Neuronal stem cell (in vitro differentiated cells): ENCODE data around the gene SYPL2.

Experiments
- DNase-seq: peaks from one replicate; pipeline ENCODE4 v3.0.0-alpha.2; 2013; ENCODE audit warnings: low spot score
- H2AFZ ChIP-seq: one replicate; pipeline ENCODE4 v1.6.1; 2013; ENCODE audit warnings: mild to moderate bottlenecking, low read length, inconsistent platforms
- H2AK5ac ChIP-seq: 2 replicates; pipeline ENCODE4 v1.6.1; 2013; ENCODE audit warnings: low read depth, mild to moderate bottlenecking, inconsistent platforms, low read length, moderate library complexity, mixed read lengths
- H2BK120ac ChIP-seq: 2 replicates; pipeline ENCODE4 v1.6.1; 2013; ENCODE audit warnings: low read depth, mild to moderate bottlenecking, inconsistent platforms, low read length, moderate library complexity, mixed read lengths
- H2BK12ac ChIP-seq: one replicate; pipeline ENCODE4 v1.6.1; 2013; ENCODE audit warnings: low read length, inconsistent platforms
- H2BK15ac ChIP-seq: 2 replicates; pipeline ENCODE4 v1.6.1; 2013; ENCODE audit warnings: mild to moderate bottlenecking, low read length, inconsistent platforms, mixed read lengths
- H2BK5ac ChIP-seq: one replicate; pipeline ENCODE4 v1.6.1; 2013; ENCODE audit warnings: inconsistent platforms, mild to moderate bottlenecking, low read length, moderate library complexity
- H3K14ac ChIP-seq: one replicate; pipeline ENCODE4 v1.6.1; 2013; ENCODE audit warnings: low read length, inconsistent platforms
- H3K18ac ChIP-seq: 2 replicates; pipeline ENCODE4 v1.6.1; 2013; ENCODE audit warnings: low read length, inconsistent platforms
- H3K23ac ChIP-seq: 2 replicates; pipeline ENCODE4 v1.6.1; 2013; ENCODE audit warnings: low read depth, mild to moderate bottlenecking, mixed read lengths, low read length, inconsistent platforms; ENCODE audit not compliant: poor library complexity
- H3K27ac ChIP-seq: replicated peaks from 3 replicates; pipeline ENCODE4 v1.5.1; 2013; ENCODE audit warnings: low read length, inconsistent platforms
- H3K27me3 ChIP-seq, 3 experiments: 2 replicates each; pipeline ENCODE4 v1.6.1; 2013; ENCODE audit warnings: low read length in 3 of 3, mild to moderate bottlenecking in 2 of 3, inconsistent platforms in 1 of 3, low read depth in 1 of 3, mixed read lengths in 1 of 3, moderate library complexity in 1 of 3; ENCODE audit not compliant: control insufficient read depth in 3 of 3, insufficient read depth in 3 of 3
- H3K36me3 ChIP-seq, 2 donors: replicated peaks in 1 of 2; 2 replicates each; pipeline ENCODE4 v1.6.1; 2013; ENCODE audit warnings: low read length in 2 of 2; ENCODE audit not compliant: control insufficient read depth in 2 of 2, insufficient read depth in 2 of 2
- H3K4ac ChIP-seq: 2 replicates; pipeline ENCODE4 v1.6.1; 2013; ENCODE audit warnings: inconsistent platforms, mild to moderate bottlenecking, low read length, moderate library complexity
- H3K4me1 ChIP-seq, 2 donors: 1 replicate in 1 of 2; 2 replicates in 1 of 2; pipeline ENCODE4 v1.6.1; 2013; ENCODE audit warnings: low read length in 2 of 2, low read depth in 1 of 2; ENCODE audit not compliant: control insufficient read depth in 2 of 2, insufficient read depth in 1 of 2
- H3K4me2 ChIP-seq: one replicate; pipeline ENCODE4 v1.6.1; 2013; ENCODE audit warnings: mild to moderate bottlenecking, low read length, inconsistent platforms; ENCODE audit not compliant: insufficient read depth, poor library complexity, severe bottlenecking
- H3K4me3 ChIP-seq, 2 donors: 2 replicates each; pipeline ENCODE4 v1.5.1; 2013; ENCODE audit warnings: low read length in 2 of 2, mild to moderate bottlenecking in 2 of 2, inconsistent platforms in 1 of 2, moderate library complexity in 1 of 2
- H3K79me1 ChIP-seq: one replicate; pipeline ENCODE4 v1.6.1; 2013; ENCODE audit warnings: low read depth, mild to moderate bottlenecking, inconsistent platforms, low read length, moderate library complexity
- H3K9ac ChIP-seq: one replicate; pipeline ENCODE4 v1.6.1; 2013; ENCODE audit warnings: mild to moderate bottlenecking, low read depth, low read length, inconsistent platforms; ENCODE audit not compliant: poor library complexity
- H3K9me3 ChIP-seq, 2 donors: replicated peaks in 1 of 2; 2 replicates each; pipeline versions ENCODE3 to v1.6.1; 2013; ENCODE audit warnings: low read length in 2 of 2, mild to moderate bottlenecking in 2 of 2, inconsistent platforms in 1 of 2, low read depth in 1 of 2, mixed read lengths in 1 of 2, moderate library complexity in 1 of 2; ENCODE audit not compliant: control insufficient read depth in 2 of 2, insufficient read depth in 1 of 2
- H4K8ac ChIP-seq: one replicate; pipeline ENCODE4 v1.6.1; 2013; ENCODE audit warnings: low read depth, mild to moderate bottlenecking, inconsistent platforms, low read length, moderate library complexity
- H4K91ac ChIP-seq: one replicate; pipeline ENCODE4 v1.6.1; 2013; ENCODE audit warnings: low read length, low read depth, mild to moderate bottlenecking, inconsistent platforms; ENCODE audit not compliant: poor library complexity
- WGBS, 2 donors: extraction: QIAGEN DNeasy Blood & Tissue Kit; methylation state at CpG; one replicate each; pipeline ENCODE4 v1.1.7; 2013; ENCODE audit warnings: missing lambda C conversion rate in 2 of 2, mixed read lengths in 1 of 2; ENCODE audit not compliant: insufficient read length in 2 of 2, insufficient replicate concordance in 1 of 2; ENCODE audit errors: extremely low coverage in 2 of 2; 5-methylcytosine and 5-hydroxymethylcytosine counted together

Gene SYPL2

GRCh38 chr1:109484519-109484975 lies 18.2 kb downstream of the SYPL2 start:
- Histone ChIP-seq H3K4me1 (peaks cover 10 to 12% of the 10 kb centered on the region in 2 donors), H3K14ac (peak overlapping the region; percentile 73), H3K18ac (peak overlapping the region; percentile 93), H3K4me3 (peak overlapping the region; percentile 88 to 98), H4K8ac (peak overlapping the region; percentile 70), H3K4me2 (peak overlapping the region; percentile 97), H3K9me3 (no peaks in the 10 kb centered on the region), H3K4ac (no peak overlapping the region), H3K9ac (peak overlapping the region; percentile 96), H3K27me3 (peaks cover 0 to 29% (median 6%) of the 10 kb centered on the region in 3 experiments), H4K91ac (peak overlapping the region; percentile 93), H3K27ac (no peak overlapping the region), H2AK5ac (peak overlapping the region; percentile 72), H3K23ac (peak overlapping the region; percentile 98), H3K79me1 (peaks cover 2% of the 10 kb centered on the region), H2BK15ac (peak overlapping the region; percentile 83), H2BK5ac (peak overlapping the region; percentile 77), H2BK120ac (no peak overlapping the region), H3K36me3 (peaks cover 7 to 35% of the 10 kb centered on the region in 2 donors), H2AFZ (peak overlapping the region; percentile 100), H2BK12ac (no peak overlapping the region)
- no peak for DNase-seq
- WGBS, 2 donors = no CpG with 5 or more reads among the region's 15 CpGs

- Histone ChIP-seq H4K91ac (no peak overlapping the region), H3K36me3 (peaks cover 7 to 39% of the 10 kb centered on the region in 2 donors), H3K4me3 (peak overlapping the region in 1 of 2 donors; percentile 98), H2BK15ac (no peak overlapping the region), H4K8ac (no peak overlapping the region), H3K18ac (no peak overlapping the region), H3K14ac (no peak overlapping the region), H3K27me3 (peaks cover 0 to 24% (median 6%) of the 10 kb centered on the region in 3 experiments), H2AK5ac (no peak overlapping the region), H3K79me1 (peaks cover 2% of the 10 kb centered on the region), H3K27ac (no peak overlapping the region), H3K4ac (no peak overlapping the region), H3K9me3 (no peaks in the 10 kb centered on the region), H3K23ac (no peak overlapping the region), H3K4me2 (peak overlapping the region; percentile 97), H3K9ac (no peak overlapping the region), H3K4me1 (peaks cover 10 to 12% of the 10 kb centered on the region in 2 donors), H2BK12ac (no peak overlapping the region), H2BK120ac (no peak overlapping the region), H2BK5ac (peak overlapping the region; percentile 77), H2AFZ (peak overlapping the region; percentile 100)
- no peak for DNase-seq
- no CpG with 5 or more reads among the region's 3 CpGs for WGBS, 2 donors
Observed at GRCh38 chr1:109485001-109485400, 18.7 kb downstream of the SYPL2 start.

GRCh38 chr1:109487261-109487660 lies 20.9 kb downstream of the SYPL2 start:
- Histone ChIP-seq H3K9me3 (no peaks in the 10 kb centered on the region), H3K4me2 (no peak overlapping the region), H4K8ac (no peak overlapping the region), H3K23ac (no peak overlapping the region), H3K36me3 (peaks cover 17 to 60% of the 10 kb centered on the region in 2 donors), H3K14ac (no peak overlapping the region), H3K27ac (no peak overlapping the region), H3K27me3 (peaks cover 0 to 4% (median 3%) of the 10 kb centered on the region in 3 experiments), H4K91ac (no peak overlapping the region), H2AK5ac (no peak overlapping the region), H3K18ac (no peak overlapping the region), H3K9ac (no peak overlapping the region), H2BK15ac (no peak overlapping the region), H3K4me3 (no peak overlapping the region), H3K4ac (no peak overlapping the region), H3K79me1 (peaks cover 2% of the 10 kb centered on the region), H2BK120ac (no peak overlapping the region), H2BK5ac (no peak overlapping the region), H2AFZ (no peak overlapping the region), H3K4me1 (peaks cover 10 to 12% of the 10 kb centered on the region in 2 donors), H2BK12ac (no peak overlapping the region)
- WGBS, 2 donors = no CpG with 5 or more reads among the region's 5 CpGs
- DNase-seq = no peak

GRCh38 chr1:109488201-109488600 lies 21.9 kb downstream of the SYPL2 start:
- H3K27ac ChIP-seq = no peak overlapping the region
- no peak overlapping the region for H2AFZ ChIP-seq
- H3K4me3 ChIP-seq = no peak overlapping the region
- H4K8ac ChIP-seq = no peak overlapping the region
- H2BK120ac ChIP-seq = no peak overlapping the region
- no peak overlapping the region for H2BK5ac ChIP-seq
- H3K18ac ChIP-seq = no peak overlapping the region
- H3K9me3 ChIP-seq = no peaks in the 10 kb centered on the region
- peaks cover 6 to 8% of the 10 kb centered on the region in 2 donors for H3K4me1 ChIP-seq
- H4K91ac ChIP-seq = no peak overlapping the region
- H3K4me2 ChIP-seq = no peak overlapping the region
- no peak overlapping the region for H3K14ac ChIP-seq
- no peak overlapping the region for H3K23ac ChIP-seq
- no peak for DNase-seq
- no peak overlapping the region for H3K9ac ChIP-seq
- no peak overlapping the region for H3K4ac ChIP-seq
- no peak overlapping the region for H2BK15ac ChIP-seq
- H2BK12ac ChIP-seq = no peak overlapping the region
- peaks cover 17 to 61% of the 10 kb centered on the region in 2 donors for H3K36me3 ChIP-seq
- H2AK5ac ChIP-seq = no peak overlapping the region
- peaks cover 2% of the 10 kb centered on the region for H3K79me1 ChIP-seq
- no CpG with 5 or more reads among the region's 5 CpGs for WGBS, 2 donors
- H3K27me3 ChIP-seq = no peaks in the 10 kb centered on the region
